ENCODE results near the gene HS3ST1.

Gene HS3ST1

DNA sequence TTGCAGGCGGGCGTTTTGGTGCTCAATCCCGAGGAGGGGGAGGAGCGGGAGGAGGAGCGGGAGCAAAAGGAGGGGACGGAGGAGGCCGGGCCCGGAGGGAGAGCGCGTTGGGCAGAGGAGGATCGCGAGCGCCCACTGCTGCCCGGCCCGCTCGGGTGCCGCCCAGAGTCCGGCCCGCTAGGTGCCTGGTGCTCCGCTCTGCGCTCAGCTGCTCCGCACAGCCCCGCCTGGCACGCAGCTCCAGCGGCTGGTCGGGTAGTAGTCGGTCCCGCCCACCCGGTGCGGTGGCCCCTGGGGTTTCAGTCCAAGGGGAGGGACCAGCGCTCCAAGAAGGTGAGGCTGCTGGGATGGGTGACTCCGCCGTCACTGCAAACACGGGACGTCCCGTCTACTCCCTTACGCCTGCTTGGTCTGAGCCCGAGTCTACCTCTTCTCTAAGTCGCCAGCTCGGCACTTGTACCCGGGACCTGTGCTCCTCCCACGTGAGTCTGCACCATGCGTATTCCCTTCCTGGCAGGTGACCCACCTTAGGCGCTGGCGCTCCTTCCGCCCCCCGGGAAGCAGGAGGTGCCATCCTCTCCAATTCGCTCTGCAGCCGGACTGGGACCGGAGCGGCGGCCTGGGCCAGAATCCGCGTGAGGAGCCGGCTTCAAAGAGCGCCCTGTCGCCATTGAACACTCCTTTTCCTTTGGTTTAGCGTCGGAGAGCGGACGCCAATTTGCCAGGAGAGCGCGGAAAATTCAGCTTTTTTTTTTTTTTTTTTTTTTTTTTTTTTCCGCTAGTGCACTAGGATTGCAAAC, 405 bp upstream of the HS3ST1 start:
- peaks cover 7% of the 10 kb centered on the region for H3K4me1 ChIP-seq (ENCODE audit: insufficient read depth, poor library complexity, severe bottlenecking)
- no peaks in the 10 kb centered on the region for H3K9me3 ChIP-seq (ENCODE audit: severe bottlenecking)
- H3K27me3 ChIP-seq (ENCODE audit: insufficient read depth, poor library complexity, severe bottlenecking) = peaks cover 3% of the 10 kb centered on the region
- TF ChIP-seq, protein P1, sequence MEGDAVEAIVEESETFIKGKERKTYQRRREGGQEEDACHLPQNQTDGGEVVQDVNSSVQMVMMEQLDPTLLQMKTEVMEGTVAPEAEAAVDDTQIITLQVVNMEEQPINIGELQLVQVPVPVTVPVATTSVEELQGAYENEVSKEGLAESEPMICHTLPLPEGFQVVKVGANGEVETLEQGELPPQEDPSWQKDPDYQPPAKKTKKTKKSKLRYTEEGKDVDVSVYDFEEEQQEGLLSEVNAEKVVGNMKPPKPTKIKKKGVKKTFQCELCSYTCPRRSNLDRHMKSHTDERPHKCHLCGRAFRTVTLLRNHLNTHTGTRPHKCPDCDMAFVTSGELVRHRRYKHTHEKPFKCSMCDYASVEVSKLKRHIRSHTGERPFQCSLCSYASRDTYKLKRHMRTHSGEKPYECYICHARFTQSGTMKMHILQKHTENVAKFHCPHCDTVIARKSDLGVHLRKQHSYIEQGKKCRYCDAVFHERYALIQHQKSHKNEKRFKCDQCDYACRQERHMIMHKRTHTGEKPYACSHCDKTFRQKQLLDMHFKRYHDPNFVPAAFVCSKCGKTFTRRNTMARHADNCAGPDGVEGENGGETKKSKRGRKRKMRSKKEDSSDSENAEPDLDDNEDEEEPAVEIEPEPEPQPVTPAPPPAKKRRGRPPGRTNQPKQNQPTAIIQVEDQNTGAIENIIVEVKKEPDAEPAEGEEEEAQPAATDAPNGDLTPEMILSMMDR (IDR thresholded peaks at IDR 0.05; ENCODE audit: poor library complexity, severe bottlenecking) = peak; percentile 91
- peak; percentile 85 for DNase-seq (ENCODE audit: low spot score)
- H3K27ac ChIP-seq (ENCODE audit: poor library complexity, severe bottlenecking) = peak overlapping the region; percentile 32
- peak; percentile 88 for ATAC-seq (ENCODE audit: low read depth)
- peak overlapping the region; percentile 50 for H3K4me3 ChIP-seq (ENCODE audit: severe bottlenecking)
- no peaks in the 10 kb centered on the region for H3K36me3 ChIP-seq (ENCODE audit: low read depth)

GRCh38 chr4:11427121-11427996, 1.3 kb downstream of the HS3ST1 start:
- Histone ChIP-seq H3K9me3 (ENCODE audit: severe bottlenecking) (no peaks in the 10 kb centered on the region), H3K36me3 (ENCODE audit: low read depth) (no peaks in the 10 kb centered on the region), H3K4me3 (ENCODE audit: severe bottlenecking) (peak overlapping the region; percentile 50), H3K27me3 (ENCODE audit: insufficient read depth, poor library complexity, severe bottlenecking) (peaks cover 3% of the 10 kb centered on the region), H3K27ac (ENCODE audit: poor library complexity, severe bottlenecking) (no peak overlapping the region), H3K4me1 (ENCODE audit: insufficient read depth, poor library complexity, severe bottlenecking) (peaks cover 7% of the 10 kb centered on the region)
- 0 out of 3 replicates have a peak, but pooled peaks have one; percentile 1 for ATAC-seq (ENCODE audit: low read depth)
- DNase-seq (ENCODE audit: low spot score) = no peak
- TF ChIP-seq, protein P1 (IDR thresholded peaks at IDR 0.05; ENCODE audit: poor library complexity, severe bottlenecking) = no peak

DNA sequence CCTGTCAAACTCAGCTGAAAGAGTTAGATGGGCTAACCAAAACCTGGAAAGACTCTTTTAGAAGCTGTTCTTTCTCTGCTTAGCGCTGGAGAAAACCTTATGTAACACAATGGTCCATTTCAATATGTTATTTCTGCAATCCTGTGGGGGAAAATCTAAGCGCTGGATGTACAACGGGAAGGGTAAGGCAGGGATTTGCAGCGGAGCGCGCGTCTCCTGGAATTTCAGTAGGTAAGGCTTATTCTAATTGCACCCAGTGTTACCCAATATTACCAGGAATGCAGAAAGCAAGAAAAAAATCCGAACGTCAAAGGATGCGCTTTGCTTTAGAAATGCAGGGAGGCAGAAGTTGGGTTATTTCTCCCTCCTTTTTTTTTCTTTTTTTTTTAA, 2.0 kb downstream of the HS3ST1 start:
- DNase-seq (ENCODE audit: low spot score) (no peak), ATAC-seq (ENCODE audit: low read depth) (no peak)
- Histone ChIP-seq H3K27me3 (ENCODE audit: insufficient read depth, poor library complexity, severe bottlenecking) (peaks cover 3% of the 10 kb centered on the region), H3K4me3 (ENCODE audit: severe bottlenecking) (no peak overlapping the region), H3K4me1 (ENCODE audit: insufficient read depth, poor library complexity, severe bottlenecking) (peaks cover 7% of the 10 kb centered on the region), H3K36me3 (ENCODE audit: low read depth) (no peaks in the 10 kb centered on the region), H3K27ac (ENCODE audit: poor library complexity, severe bottlenecking) (no peak overlapping the region), H3K9me3 (ENCODE audit: severe bottlenecking) (no peaks in the 10 kb centered on the region)
- TF ChIP-seq, protein P1 (IDR thresholded peaks at IDR 0.05; ENCODE audit: poor library complexity, severe bottlenecking) = no peak

GRCh38 chr4:11426003-11426402, 2.7 kb downstream of the HS3ST1 start:
- peaks cover 7% of the 10 kb centered on the region for H3K4me1 ChIP-seq (ENCODE audit: insufficient read depth, poor library complexity, severe bottlenecking)
- H3K27ac ChIP-seq (ENCODE audit: poor library complexity, severe bottlenecking) = no peak overlapping the region
- DNase-seq (ENCODE audit: low spot score) (no peak), ATAC-seq (ENCODE audit: low read depth) (no peak)
- TF ChIP-seq, protein P1 (IDR thresholded peaks at IDR 0.05; ENCODE audit: poor library complexity, severe bottlenecking) = no peak
- no peaks in the 10 kb centered on the region for H3K9me3 ChIP-seq (ENCODE audit: severe bottlenecking)
- no peaks in the 10 kb centered on the region for H3K36me3 ChIP-seq (ENCODE audit: low read depth)
- H3K4me3 ChIP-seq (ENCODE audit: severe bottlenecking) = no peak overlapping the region
- peaks cover 3% of the 10 kb centered on the region for H3K27me3 ChIP-seq (ENCODE audit: insufficient read depth, poor library complexity, severe bottlenecking)
